ENCODE data around the gene GNB2. TPM values are rescaled to one million over a fixed set of nuclear protein-coding genes. Genes with fewer than 3 reads are reported as not detected.

The GNB2 gene
- total and polyA plus RNA-seq, 4 experiments from 2014 or later = 48.3 to 144 (median 99.2) TPM

- no peaks in the 10 kb centered on the region for H3K36me3 Mint-ChIP-seq
- H3K4me1 Mint-ChIP-seq = peaks cover 0 to 4% (median 3%) of the 10 kb centered on the region in 4 donors
- no peaks in the 10 kb centered on the region for H3K9me3 ChIP-seq (ENCODE audit: control insufficient read depth in 1 of 2, low read length in 2 of 2)
- no peak overlapping the region for H3K4me3 Mint-ChIP-seq
- H3K9me3 Mint-ChIP-seq = no peaks in the 10 kb centered on the region
- POLR2A ChIA-PET (ENCODE audit: partially characterized antibody) = no interaction called here
- no peaks in the 10 kb centered on the region for H3K27me3 ChIP-seq (ENCODE audit: insufficient read depth, low read length)
- CTCF ChIA-PET (ENCODE audit: partially characterized antibody) = interaction anchor here (0.9 to 2.3 kb wide), 3 partner anchors 11 to 164 kb away, joined by 3 to 16 read pairs (median 3); partner anchors contain the start of gene POP7
- no peaks in the 10 kb centered on the region for H3K36me3 ChIP-seq (ENCODE audit: insufficient read depth, low read length)
- no peak overlapping the region for H3K4me3 ChIP-seq (ENCODE audit: low read length in 2 of 2)
- H3K4me1 ChIP-seq (ENCODE audit: insufficient read depth, low read length) = peaks cover 5% of the 10 kb centered on the region
- H3K27me3 Mint-ChIP-seq = peaks cover 13 to 16% of the 10 kb centered on the region in 2 donors
- intact Hi-C loops (cut with micrococcal nuclease) = loop anchor here (2.0 kb wide), 1 partner anchor 15 kb away; no protein-coding TSS in a partner anchor
- DNase-seq = no peak
- no peak overlapping the region for H3K27ac ChIP-seq (ENCODE audit: low read depth, low read length)
- no peak overlapping the region for H3K27ac Mint-ChIP-seq
Measured at GRCh38 chr7:100728196-100728595, 54.7 kb downstream of the GNB2 start.

Other genes with a start within 250 kb of the GNB2 start
- gene ZCWPW1, start 245.0 kb upstream of the GNB2 start, total RNA-seq = 10 to 100 TPM; 10.1 to 12.4 TPM
- gene ZCWPW1, start 245.0 kb upstream of the GNB2 start, polyA plus RNA-seq = 1 to 10 TPM; 5.0 to 6.1 TPM
- 10 to 100 TPM; 57.3 to 58.8 TPM for gene MEPCE, start 243.9 kb upstream of the GNB2 start, total RNA-seq
- 10 to 100 TPM in 1 of 2 donors, 1 to 10 TPM in 1; 7.9 to 11.8 TPM for gene MEPCE, start 243.9 kb upstream of the GNB2 start, polyA plus RNA-seq
- gene PPP1R35, start 237.2 kb upstream of the GNB2 start, total RNA-seq = 10 to 100 TPM; 77.7 to 83.8 TPM
- 10 to 100 TPM; 28.6 to 49.7 TPM for gene PPP1R35, start 237.2 kb upstream of the GNB2 start, polyA plus RNA-seq
- 1 to 10 TPM; 4.6 to 5.7 TPM for gene SPACDR, start 209.5 kb upstream of the GNB2 start, total RNA-seq
- under 1 TPM; 0.26 to 0.34 TPM for gene SPACDR, start 209.5 kb upstream of the GNB2 start, polyA plus RNA-seq
- gene TSC22D4, start 194.5 kb upstream of the GNB2 start, total RNA-seq = 100 to 1,000 TPM; 144 to 154 TPM
- gene TSC22D4, start 194.5 kb upstream of the GNB2 start, polyA plus RNA-seq = 10 to 100 TPM; 30.0 to 34.5 TPM
- under 1 TPM; 0.38 to 0.58 TPM for gene NYAP1, start 189.8 kb upstream of the GNB2 start, total RNA-seq
- gene NYAP1, start 189.8 kb upstream of the GNB2 start, polyA plus RNA-seq = not detected
- 10 to 100 TPM; 56.6 to 58.3 TPM for gene AGFG2, start 134.5 kb upstream of the GNB2 start, total RNA-seq
- 10 to 100 TPM; 19.7 to 35.6 TPM for gene AGFG2, start 134.5 kb upstream of the GNB2 start, polyA plus RNA-seq
- gene SAP25, start 99.8 kb upstream of the GNB2 start, total RNA-seq = 100 to 1,000 TPM; 119 to 126 TPM
- under 1 TPM in 1 of 2 donors, not detected in 1; 0.72 TPM for gene SAP25, start 99.8 kb upstream of the GNB2 start, polyA plus RNA-seq
- 100 to 1,000 TPM; 392 to 412 TPM for gene LRCH4, start 87.6 kb upstream of the GNB2 start, total RNA-seq
- gene LRCH4, start 87.6 kb upstream of the GNB2 start, polyA plus RNA-seq = 100 to 1,000 TPM; 119 to 167 TPM
- 1 to 10 TPM; 1.6 to 2.1 TPM for gene FBXO24, start 87.4 kb upstream of the GNB2 start, total RNA-seq
- gene FBXO24, start 87.4 kb upstream of the GNB2 start, polyA plus RNA-seq = under 1 TPM; 0.36 to 0.77 TPM
- 10 to 100 TPM in 1 of 2 experiments, 1 to 10 TPM in 1; 7.2 to 10.6 TPM for gene PCOLCE, start 71.4 kb upstream of the GNB2 start, total RNA-seq
- gene PCOLCE, start 71.4 kb upstream of the GNB2 start, polyA plus RNA-seq = 1 to 10 TPM; 1.3 to 1.6 TPM
- gene MOSPD3, start 61.2 kb upstream of the GNB2 start, total RNA-seq = 10 to 100 TPM; 13.4 to 15.6 TPM
- 10 to 100 TPM; 24.6 to 32.1 TPM for gene MOSPD3, start 61.2 kb upstream of the GNB2 start, polyA plus RNA-seq
- gene TFR2, start 32.2 kb upstream of the GNB2 start, total RNA-seq = 1 to 10 TPM; 5.4 to 6.2 TPM
- 1 to 10 TPM in 1 of 2 donors, under 1 TPM in 1; 0.75 to 2.8 TPM for gene TFR2, start 32.2 kb upstream of the GNB2 start, polyA plus RNA-seq
- gene ACTL6B, start 17.3 kb upstream of the GNB2 start, total RNA-seq = not detected
- gene ACTL6B, start 17.3 kb upstream of the GNB2 start, polyA plus RNA-seq = not detected
- 100 to 1,000 TPM; 116 to 118 TPM for gene GIGYF1, start 20.5 kb downstream of the GNB2 start, total RNA-seq
- 1 to 10 TPM in 1 of 2 donors, under 1 TPM in 1; 0.19 to 3.1 TPM for gene GIGYF1, start 20.5 kb downstream of the GNB2 start, polyA plus RNA-seq
- 10 to 100 TPM; 14.6 to 16.0 TPM for gene POP7, start 32.4 kb downstream of the GNB2 start, total RNA-seq
- 10 to 100 TPM; 43.7 to 49.9 TPM for gene POP7, start 32.4 kb downstream of the GNB2 start, polyA plus RNA-seq
- not detected for gene EPO, start 46.7 kb downstream of the GNB2 start, total RNA-seq
- not detected for gene EPO, start 46.7 kb downstream of the GNB2 start, polyA plus RNA-seq
- gene ZAN, start 59.9 kb downstream of the GNB2 start, total RNA-seq = not detected
- not detected for gene ZAN, start 59.9 kb downstream of the GNB2 start, polyA plus RNA-seq
- gene EPHB4, start 153.8 kb downstream of the GNB2 start, total RNA-seq = 1 to 10 TPM; 3.3 to 5.2 TPM
- gene EPHB4, start 153.8 kb downstream of the GNB2 start, polyA plus RNA-seq = under 1 TPM in 1 of 2 donors, not detected in 1; 0.08 TPM
- gene SLC12A9, start 179.0 kb downstream of the GNB2 start, total RNA-seq = 10 to 100 TPM; 63.7 to 64.6 TPM
- 1 to 10 TPM; 7.0 to 9.1 TPM for gene SLC12A9, start 179.0 kb downstream of the GNB2 start, polyA plus RNA-seq
- gene TRIP6, start 193.6 kb downstream of the GNB2 start, total RNA-seq = 1 to 10 TPM; 7.6 to 9.4 TPM
- gene TRIP6, start 193.6 kb downstream of the GNB2 start, polyA plus RNA-seq = 1 to 10 TPM; 2.7 to 4.9 TPM
- gene SRRT, start 201.4 kb downstream of the GNB2 start, total RNA-seq = 100 to 1,000 TPM; 264 to 272 TPM
- gene SRRT, start 201.4 kb downstream of the GNB2 start, polyA plus RNA-seq = 10 to 100 TPM; 37.8 to 86.5 TPM
- 10 to 100 TPM; 10.1 to 11.0 TPM for gene UFSP1, start 216.0 kb downstream of the GNB2 start, total RNA-seq
- 1 to 10 TPM in 1 of 2 donors, under 1 TPM in 1; 0.34 to 2.6 TPM for gene UFSP1, start 216.0 kb downstream of the GNB2 start, polyA plus RNA-seq
- gene ACHE, start 222.1 kb downstream of the GNB2 start, total RNA-seq = not detected
- not detected for gene ACHE, start 222.1 kb downstream of the GNB2 start, polyA plus RNA-seq